Endodermal cell (in vitro differentiated cells): ENCODE measurements around the gene TCN2. TPM values are rescaled to one million over a fixed set of nuclear protein-coding genes. Genes with fewer than 3 reads are reported as not detected.

Experiments used
- DNase-seq: peaks from one replicate; pipeline ENCODE4 v3.0.0-alpha.2; 2017
- H3K27ac ChIP-seq: 2 replicates; pipeline ENCODE4 v1.5.1; 2013; ENCODE audit warnings: mild to moderate bottlenecking, low read depth, low read length, moderate library complexity
- H3K27me3 ChIP-seq: 2 replicates; pipeline ENCODE4 v1.6.1; 2013; ENCODE audit warnings: mild to moderate bottlenecking, low read length, moderate library complexity; ENCODE audit not compliant: insufficient read depth, control insufficient read depth, poor library complexity, severe bottlenecking
- H3K36me3 ChIP-seq: 2 replicates; pipeline ENCODE4 v1.7.0; 2013; ENCODE audit warnings: mild to moderate bottlenecking, low read length, moderate library complexity; ENCODE audit not compliant: control insufficient read depth, insufficient read depth
- H3K4me1 ChIP-seq: one replicate; pipeline ENCODE4 v1.7.0; 2013; ENCODE audit warnings: low read length; ENCODE audit not compliant: control insufficient read depth, insufficient read depth
- H3K4me3 ChIP-seq: 2 replicates; pipeline ENCODE4 v1.5.1; 2013; ENCODE audit warnings: mild to moderate bottlenecking, low read length, moderate library complexity
- H3K9ac ChIP-seq: 2 replicates; pipeline ENCODE4 v1.6.1; 2013; ENCODE audit warnings: mild to moderate bottlenecking, low read length, moderate library complexity; ENCODE audit not compliant: poor library complexity, severe bottlenecking; ENCODE audit errors: extremely low read depth
- H3K9me3 ChIP-seq: 2 replicates; pipeline ENCODE4 v1.6.1; 2013; ENCODE audit warnings: mild to moderate bottlenecking, low read length, moderate library complexity; ENCODE audit not compliant: control insufficient read depth
- H3K27ac Mint-ChIP-seq: 2 replicates; pipeline ENCODE4 v1.8.0; 2020; ENCODE audit warnings: mixed read lengths
- H3K27me3 Mint-ChIP-seq: 2 replicates; pipeline ENCODE4 v1.8.0; 2021; ENCODE audit warnings: mild to moderate bottlenecking, mixed read lengths; ENCODE audit not compliant: insufficient read depth
- H3K36me3 Mint-ChIP-seq: 2 replicates; pipeline ENCODE4 v1.8.0; 2020; ENCODE audit warnings: low read depth, mixed read lengths
- H3K4me1 Mint-ChIP-seq: 2 replicates; pipeline ENCODE4 v1.8.0; 2020; ENCODE audit warnings: mixed read lengths
- H3K4me3 Mint-ChIP-seq: 2 replicates; pipeline ENCODE4 v1.8.0; 2020; ENCODE audit warnings: mild to moderate bottlenecking, moderate library complexity, mixed read lengths
- H3K9me3 Mint-ChIP-seq: 2 replicates; pipeline ENCODE4 v1.8.0; 2020; ENCODE audit warnings: mild to moderate bottlenecking, mixed read lengths
- WGBS, 2 experiments: methylation state at CpG; one replicate each; pipeline versions ENCODE4 v1.1.5 to v1.1.7; 2013; ENCODE audit warnings: missing lambda C conversion rate in 2 of 2, mixed read lengths in 1 of 2; ENCODE audit not compliant: insufficient coverage in 1 of 2, insufficient read length in 1 of 2; 5-methylcytosine and 5-hydroxymethylcytosine counted together
- long read RNA-seq, 4 experiments: library from polyadenylated mRNA in 2 of 4; library from RNA in 1 of 4; library from capped mRNA in 1 of 4; stranded (forward) in 3 of 4; unstranded in 1 of 4; transcript quantifications; one replicate each; pipeline ENCODE4 v2.0.0, GENCODE V29; 2020 to 2021; ENCODE audit warnings: inconsistent platforms in 1 of 4
- polyA plus RNA-seq, 2 experiments: library from polyadenylated mRNA; stranded (reverse); fragments of 50-300 nt; gene quantifications; one replicate each; pipeline ENCODE4 v1.2.3, GENCODE V29; 2013
- total RNA-seq, 2 donors: library from RNA; stranded (reverse); fragmentation: NEBNext Ultra II Directional in 1 of 2; extraction: Animal tissue kit (Norgen Biotek cat#: 25700) in 1 of 2; gene quantifications; 2 replicates in 1 of 2; 3 replicates in 1 of 2; pipeline ENCODE4 v1.2.1, GENCODE V29; 2021
- TF ChIP-seq, protein P1 (sequence below): fragments of 200-600 bp; sonication (generic); conservative IDR thresholded peaks from 2 replicates; pipeline ENCODE4 v1.5.0; 2021; ENCODE audit warnings: antibody characterized with exemption, mild to moderate bottlenecking

The TCN2 gene
- total RNA-seq = 10 to 100 TPM; 71.8 to 73.6 TPM
- polyA plus RNA-seq (2013, experiment 1 of 2) = 42.4 TPM
- 38.7 TPM for polyA plus RNA-seq (2013, experiment 2 of 2)
- long read RNA-seq, experiment 1, transcript TCN2-201 (9 exons, 2,535 nt) = major isoform, 16 of 45 reads
- long read RNA-seq, experiment 1, partial matches to known transcripts = 13 of 45 reads
- long read RNA-seq, experiment 1, other reads (novel, unspliced or antisense) = 16 of 45 reads
- long read RNA-seq, experiment 2, transcript TCN2-201 (9 exons, 2,535 nt) = major isoform, 198 of 239 reads
- long read RNA-seq, experiment 2, transcript TCN2-203 (9 exons, 1,870 nt) = minor isoform, 6 of 239 reads
- long read RNA-seq, experiment 2, partial matches to known transcripts = 13 of 239 reads
- long read RNA-seq, experiment 2, other reads (novel, unspliced or antisense) = 21 of 239 reads
- long read RNA-seq, experiment 3, transcript TCN2-201 (9 exons, 2,535 nt) = major isoform, 434 of 513 reads
- long read RNA-seq, experiment 3, transcript TCN2-202 (9 exons, 1,936 nt) = minor isoform, 13 of 513 reads
- long read RNA-seq, experiment 3, transcript TCN2-203 (9 exons, 1,870 nt) = minor isoform, 17 of 513 reads
- long read RNA-seq, experiment 3, partial matches to known transcripts = 8 of 513 reads
- long read RNA-seq, experiment 3, other reads (novel, unspliced or antisense) = 40 of 513 reads
- long read RNA-seq, experiment 4, transcript TCN2-201 (9 exons, 2,535 nt) = major isoform, 111 of 140 reads
- long read RNA-seq, experiment 4, transcript TCN2-203 (9 exons, 1,870 nt) = minor isoform, 8 of 140 reads
- long read RNA-seq, experiment 4, partial matches to known transcripts = 11 of 140 reads
- long read RNA-seq, experiment 4, other reads (novel, unspliced or antisense) = 8 of 140 reads

DNA sequence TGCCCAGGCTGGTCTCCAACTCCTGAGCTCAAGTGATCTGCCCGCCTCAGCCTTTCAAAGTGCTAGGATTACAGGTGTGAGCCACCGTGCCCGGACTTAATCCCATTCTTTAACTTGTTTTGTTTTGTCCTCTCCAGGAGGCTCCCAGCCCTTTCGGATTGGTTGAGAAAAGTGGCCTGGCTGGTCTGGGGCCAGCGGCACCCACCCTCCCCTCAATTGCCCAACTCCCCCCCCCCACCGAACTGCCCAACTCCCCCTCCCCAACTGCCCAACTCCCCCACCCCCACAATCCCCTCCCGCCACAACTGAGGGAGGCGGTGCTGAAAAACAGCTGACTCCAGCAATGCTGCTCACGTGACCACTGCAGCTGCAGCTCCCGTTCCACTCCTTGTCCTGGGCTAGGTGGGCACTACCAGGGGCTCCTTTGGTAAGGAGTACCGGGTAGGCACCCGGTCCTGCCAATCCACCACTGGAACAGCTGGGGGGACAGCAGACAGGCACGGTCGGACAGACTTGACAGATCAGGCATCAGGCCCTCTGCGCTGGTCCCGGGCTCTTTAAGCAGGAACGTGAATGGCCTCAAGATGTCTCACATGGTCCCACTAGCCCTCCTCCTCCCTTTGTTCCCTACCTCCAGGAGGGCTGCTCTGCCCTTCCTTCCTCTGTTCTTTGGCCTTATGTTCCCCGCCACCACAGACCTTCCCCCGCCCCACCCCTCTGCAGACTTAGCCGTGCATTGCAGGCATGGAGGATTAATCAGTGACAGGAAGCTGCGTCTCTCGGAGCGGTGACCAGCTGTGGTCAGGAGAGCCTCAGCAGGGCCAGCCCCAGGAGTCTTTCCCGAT lies at the start of gene TCN2:
Gene TCN2, plus strand, starts transcription at position 720 of the 845 bp plus-strand sequence. CDS start 158 bp downstream, outside the sequence.
- H3K9me3 ChIP-seq = no peaks in the 10 kb centered on the region
- H3K27ac ChIP-seq = peak within 1 kb of the TSS; percentile 95
- H3K36me3 Mint-ChIP-seq = peaks cover 25% of the 10 kb centered on the region
- TF ChIP-seq, protein P1, sequence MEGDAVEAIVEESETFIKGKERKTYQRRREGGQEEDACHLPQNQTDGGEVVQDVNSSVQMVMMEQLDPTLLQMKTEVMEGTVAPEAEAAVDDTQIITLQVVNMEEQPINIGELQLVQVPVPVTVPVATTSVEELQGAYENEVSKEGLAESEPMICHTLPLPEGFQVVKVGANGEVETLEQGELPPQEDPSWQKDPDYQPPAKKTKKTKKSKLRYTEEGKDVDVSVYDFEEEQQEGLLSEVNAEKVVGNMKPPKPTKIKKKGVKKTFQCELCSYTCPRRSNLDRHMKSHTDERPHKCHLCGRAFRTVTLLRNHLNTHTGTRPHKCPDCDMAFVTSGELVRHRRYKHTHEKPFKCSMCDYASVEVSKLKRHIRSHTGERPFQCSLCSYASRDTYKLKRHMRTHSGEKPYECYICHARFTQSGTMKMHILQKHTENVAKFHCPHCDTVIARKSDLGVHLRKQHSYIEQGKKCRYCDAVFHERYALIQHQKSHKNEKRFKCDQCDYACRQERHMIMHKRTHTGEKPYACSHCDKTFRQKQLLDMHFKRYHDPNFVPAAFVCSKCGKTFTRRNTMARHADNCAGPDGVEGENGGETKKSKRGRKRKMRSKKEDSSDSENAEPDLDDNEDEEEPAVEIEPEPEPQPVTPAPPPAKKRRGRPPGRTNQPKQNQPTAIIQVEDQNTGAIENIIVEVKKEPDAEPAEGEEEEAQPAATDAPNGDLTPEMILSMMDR = no peak
- 5 to 10% methylated on average over 7 to 21 of the region's 24 CpGs for WGBS, 2 experiments
- peaks cover 8% of the 10 kb centered on the region for H3K4me1 ChIP-seq
- peaks cover 16% of the 10 kb centered on the region for H3K36me3 ChIP-seq
- H3K27me3 Mint-ChIP-seq = no peaks in the 10 kb centered on the region
- peak within 1 kb of the TSS; percentile 79 for H3K9ac ChIP-seq
- peaks cover 2% of the 10 kb centered on the region for H3K9me3 Mint-ChIP-seq
- H3K4me1 Mint-ChIP-seq = peaks cover 50% of the 10 kb centered on the region
- H3K27ac Mint-ChIP-seq = peak within 1 kb of the TSS; percentile 98
- H3K4me3 Mint-ChIP-seq = peak within 1 kb of the TSS; percentile 69
- no peaks in the 10 kb centered on the region for H3K27me3 ChIP-seq
- peak; percentile 97 for DNase-seq
- peak within 1 kb of the TSS; percentile 86 for H3K4me3 ChIP-seq

- Mint-ChIP-seq H3K9me3 (no peaks in the 10 kb centered on the region), H3K27ac (no peak overlapping the region), H3K36me3 (peaks cover 13% of the 10 kb centered on the region), H3K4me3 (no peak overlapping the region), H3K4me1 (peaks cover 15% of the 10 kb centered on the region), H3K27me3 (no peaks in the 10 kb centered on the region)
- Histone ChIP-seq H3K4me1 (no peaks in the 10 kb centered on the region), H3K9me3 (no peaks in the 10 kb centered on the region), H3K27ac (no peak overlapping the region), H3K4me3 (no peak overlapping the region), H3K36me3 (no peaks in the 10 kb centered on the region), H3K27me3 (no peaks in the 10 kb centered on the region), H3K9ac (no peak overlapping the region)
- whole genome bisulfite sequencing, 2 experiments = 87 to 91% methylated on average over 4 to 8 of the region's 8 CpGs
- peak; percentile 74 for DNase-seq
- TF ChIP-seq, protein P1 = peak; percentile 60
Measured at GRCh38 chr22:30557243-30557642, 49.7 kb upstream of the TCN2 start.

- Histone ChIP-seq H3K27ac (no peak overlapping the region), H3K36me3 (no peaks in the 10 kb centered on the region), H3K9ac (no peak overlapping the region), H3K9me3 (no peaks in the 10 kb centered on the region), H3K4me1 (no peaks in the 10 kb centered on the region), H3K4me3 (no peak overlapping the region), H3K27me3 (no peaks in the 10 kb centered on the region)
- Mint-ChIP-seq H3K27ac (peak overlapping the region; percentile 21), H3K36me3 (peaks cover 12% of the 10 kb centered on the region), H3K4me1 (peaks cover 15% of the 10 kb centered on the region), H3K27me3 (no peaks in the 10 kb centered on the region), H3K4me3 (no peak overlapping the region), H3K9me3 (no peaks in the 10 kb centered on the region)
- WGBS, 2 experiments = 90 to 91% methylated on average over 2 to 6 of the region's 6 CpGs
- TF ChIP-seq, protein P1 = no peak
- no peak for DNase-seq
Measured at GRCh38 chr22:30559889-30560288, 47.1 kb upstream of the TCN2 start.
